HG03432 (cell line): Measurements from ENCODE around the gene C4BPA.

Source experiments
- ATAC-seq: cut with Tn5 transposase; IDR thresholded peaks from one replicate; pipeline ENCODE4 v1.9.1; 2021; ENCODE audit warnings: mild to moderate bottlenecking, moderate library complexity; ENCODE audit not compliant: unreplicated experiment

Gene C4BPA

DNA sequence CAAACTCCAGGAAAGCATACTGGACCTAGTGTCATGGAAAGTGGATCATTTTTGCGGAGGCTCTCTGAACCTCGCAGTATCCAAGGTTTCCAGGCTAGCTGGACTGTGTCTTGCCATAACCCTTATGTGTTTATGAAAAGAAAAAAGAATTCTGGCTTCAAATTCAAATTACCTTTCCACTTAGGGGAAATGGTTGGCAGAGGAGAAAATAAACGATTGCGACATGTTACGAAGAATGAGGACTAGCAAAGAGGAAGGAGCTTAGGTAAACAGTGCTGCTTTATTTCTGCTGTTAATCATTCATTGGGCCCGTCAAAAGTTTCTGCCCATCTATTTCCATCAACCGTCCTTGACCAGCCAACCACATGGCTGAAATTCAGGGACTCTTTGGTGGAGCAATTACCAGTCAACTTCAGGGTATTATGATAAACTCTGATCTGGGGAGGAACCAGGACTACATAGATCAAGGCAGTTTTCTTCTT lies at the start of gene C4BPA:
Gene C4BPA (plus strand): TSS at position 342 of the 482 bp plus-strand sequence. CDS start 8,793 bp downstream, outside the sequence.
- ATAC-seq, result no peak

- no peak for ATAC-seq
These were observed 49.5 kb upstream of the C4BPA start for GRCh38 chr1:207054491-207054890.

DNA sequence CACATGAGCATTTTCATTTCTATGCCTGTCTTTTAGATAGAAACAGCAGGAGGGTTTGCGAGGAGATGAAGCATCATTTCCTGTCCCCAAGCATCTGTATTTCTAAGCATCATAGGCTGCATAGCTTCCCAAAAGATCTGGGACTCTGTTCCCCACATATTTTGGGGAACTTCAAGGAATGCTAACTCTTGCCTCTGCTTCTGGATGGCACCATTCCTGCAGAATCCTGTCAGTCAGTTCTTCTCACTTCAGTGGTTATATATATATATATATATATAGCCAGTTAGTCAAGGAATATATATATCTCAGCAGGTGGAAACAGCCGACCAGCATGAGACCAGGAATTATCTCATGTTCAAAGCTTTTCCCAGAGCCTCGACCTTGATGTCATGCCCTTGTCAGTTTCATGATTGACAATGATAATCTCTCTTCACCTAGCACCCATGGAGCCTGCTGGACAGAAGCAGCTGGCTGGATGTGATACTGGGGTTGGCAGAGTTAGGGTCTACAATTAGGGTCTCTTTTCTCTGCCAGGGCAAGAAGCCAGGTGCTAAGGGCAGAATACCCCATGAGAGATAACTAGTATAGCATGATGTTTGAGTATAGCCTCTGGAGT lies 48.5 kb upstream of the C4BPA start:
- ATAC-seq, result no peak

DNA sequence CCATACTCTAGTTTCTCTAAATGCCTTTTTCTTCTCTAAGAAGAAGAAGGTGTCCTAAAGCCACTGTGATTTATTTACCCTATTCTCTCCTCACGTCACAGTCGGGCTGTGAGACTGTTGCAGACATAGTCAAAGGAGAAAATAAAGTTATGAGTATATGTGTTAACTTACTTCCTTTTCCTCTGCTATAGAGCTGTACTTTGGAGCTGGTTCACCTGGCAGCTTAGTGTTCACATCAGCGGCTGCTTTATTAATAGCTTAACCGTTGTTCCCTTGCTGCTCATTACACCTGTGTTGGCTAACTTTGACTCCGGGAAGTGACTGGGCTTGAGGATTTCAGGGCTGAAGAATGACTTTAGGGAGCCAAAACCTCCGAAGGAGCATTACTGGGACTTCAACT lies 47.4 kb upstream of the C4BPA start:
- no peak for ATAC-seq

DNA sequence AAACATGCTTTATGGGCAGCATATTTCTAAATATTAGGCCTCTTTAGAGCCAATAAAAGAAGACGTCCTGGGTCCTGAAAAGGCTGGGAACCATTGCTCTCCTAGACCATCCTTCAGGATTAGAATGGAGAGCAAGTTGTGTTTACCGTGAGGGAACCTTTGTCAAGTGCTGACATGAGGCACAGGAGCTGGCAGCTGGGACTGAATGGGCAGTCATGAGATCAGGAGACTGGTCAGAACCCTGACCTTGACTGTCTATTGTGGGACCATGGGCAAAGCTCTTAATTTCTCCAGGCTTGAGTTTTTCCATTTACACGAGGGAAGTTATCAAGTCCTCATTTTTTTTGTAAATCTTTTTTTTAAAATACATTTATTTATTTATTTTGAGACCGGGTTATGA lies 45.8 kb upstream of the C4BPA start:
- ATAC-seq, result no peak

DNA sequence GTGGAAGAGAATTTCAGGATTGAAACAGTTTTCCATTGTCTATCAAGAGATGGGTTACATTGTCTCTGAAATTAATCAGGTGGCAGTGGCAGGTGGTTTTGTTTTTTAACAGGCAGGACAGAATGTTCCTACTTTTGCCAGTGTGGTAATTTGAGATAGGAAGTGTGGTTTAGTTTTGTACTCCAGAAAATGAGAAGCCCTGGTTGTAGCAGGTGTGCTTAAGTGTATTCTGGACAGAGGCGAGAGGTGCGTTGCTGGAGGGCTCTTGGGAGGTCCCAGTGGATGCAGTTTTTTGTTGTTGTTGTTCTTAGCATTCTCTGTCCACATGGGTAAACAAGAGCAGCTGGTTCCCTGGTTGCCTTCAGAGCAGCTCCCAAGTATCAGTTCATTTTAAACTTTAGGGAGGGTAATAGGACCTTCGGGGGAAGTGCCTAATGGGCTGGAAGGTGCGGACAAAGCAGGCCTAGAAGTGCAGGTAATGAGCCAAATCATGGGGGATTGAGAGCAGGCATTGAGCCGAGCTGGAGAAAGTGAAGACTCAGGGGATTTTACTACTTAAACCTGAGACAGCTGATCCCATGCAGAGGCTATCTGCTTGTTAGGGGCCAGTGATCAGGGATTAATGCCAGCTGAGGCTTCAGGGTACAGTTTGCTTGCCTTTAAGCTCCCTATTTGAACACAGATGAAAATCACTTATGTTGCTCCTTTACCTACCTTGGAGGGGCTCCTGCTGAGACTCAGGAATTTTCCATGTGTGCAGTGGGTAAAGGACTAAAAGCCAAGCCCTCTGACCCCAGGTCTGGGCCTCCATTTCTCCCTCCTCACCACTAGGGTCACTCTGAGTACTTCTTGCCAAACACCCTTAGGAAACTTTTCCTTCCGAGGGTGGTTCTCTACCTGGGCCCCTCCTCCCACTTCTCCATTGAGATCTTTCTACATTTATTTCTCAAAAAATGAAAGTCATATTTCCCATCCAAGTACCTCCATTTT lies 44.9 kb upstream of the C4BPA start:
- no peak for ATAC-seq

DNA sequence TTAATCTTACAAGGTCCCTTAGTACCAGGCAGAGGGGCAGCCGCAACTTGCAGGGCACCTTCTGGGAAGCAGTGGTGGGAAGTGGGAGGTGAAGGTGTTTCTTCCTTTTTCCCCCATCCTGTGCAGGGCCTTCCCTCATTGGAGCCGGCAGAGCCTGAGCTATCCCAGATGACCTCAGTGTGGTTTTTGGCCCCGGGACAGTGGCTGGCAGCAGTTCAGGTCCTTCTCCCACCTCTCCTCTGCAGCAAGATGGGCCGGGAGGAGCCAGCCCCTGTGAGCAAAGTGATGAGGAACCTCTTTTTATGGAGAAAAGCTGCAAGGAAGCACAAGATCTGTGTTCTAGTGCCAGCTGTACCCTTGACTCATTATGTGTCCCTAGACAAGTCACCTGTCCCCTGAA lies 44.2 kb upstream of the C4BPA start:
- ATAC-seq, result no peak

DNA sequence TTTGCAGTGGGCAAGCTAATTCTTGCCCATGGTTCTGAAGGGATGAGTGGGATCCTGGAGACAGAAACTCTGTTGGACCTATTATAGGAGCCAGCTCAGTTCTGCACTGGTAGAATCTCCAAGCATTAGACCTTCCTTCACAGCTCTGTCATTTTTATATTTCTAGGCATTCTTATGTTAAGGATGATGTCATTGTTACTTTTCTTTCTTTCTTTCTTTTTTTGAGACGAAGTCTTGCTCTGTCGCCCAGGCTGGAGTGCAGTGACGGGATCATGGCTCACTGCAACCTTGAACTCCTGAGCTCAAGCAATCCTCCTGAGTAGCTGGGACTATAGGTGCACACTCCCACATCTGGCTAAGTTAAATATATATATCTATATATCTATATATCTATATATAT lies 43.4 kb upstream of the C4BPA start:
- ATAC-seq, result no peak

- no peak for ATAC-seq
These were observed 42.0 kb upstream of the C4BPA start for GRCh38 chr1:207062058-207062457.

GRCh38 chr1:207063014-207063413 lies 41.0 kb upstream of the C4BPA start:
- ATAC-seq, result no peak

DNA sequence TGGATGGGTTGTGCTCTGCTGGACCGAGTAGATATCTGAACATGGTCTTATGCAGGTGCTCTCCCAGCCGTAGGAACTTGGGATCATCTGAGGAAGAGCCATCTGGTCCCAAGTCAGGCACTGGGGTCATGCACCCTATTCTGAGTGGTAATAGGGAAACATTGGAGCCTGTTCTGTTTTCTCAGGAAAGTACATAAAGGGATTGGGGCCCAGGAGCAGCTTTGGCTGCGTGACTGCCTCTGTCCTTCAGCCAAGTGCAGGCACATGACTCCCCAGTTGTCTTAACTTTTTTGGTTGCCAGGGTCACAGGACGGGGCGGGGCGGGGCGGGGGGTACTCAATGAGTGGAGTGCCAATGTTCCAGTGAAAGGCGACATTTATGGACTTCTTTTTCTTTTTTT lies 39.5 kb upstream of the C4BPA start:
- ATAC-seq, result no peak

DNA sequence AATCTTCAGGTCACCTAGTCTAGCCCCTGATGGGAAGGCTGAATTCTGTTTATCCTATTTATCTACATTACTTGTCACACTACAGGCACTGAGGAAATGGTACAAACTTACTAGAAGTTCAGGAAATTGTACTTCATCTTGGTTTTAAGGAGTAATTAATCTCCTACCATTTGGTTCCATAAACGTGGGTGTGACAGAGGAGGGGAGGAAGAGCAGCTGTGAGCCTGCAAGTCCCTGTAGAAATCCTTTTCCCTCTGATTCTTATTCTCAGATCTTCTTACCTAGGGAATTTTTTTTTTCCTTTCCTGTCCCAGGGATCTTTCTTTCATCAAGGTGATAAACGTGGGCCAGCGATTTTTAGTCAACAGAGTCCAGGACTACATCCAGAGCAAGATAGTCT lies 36.8 kb upstream of the C4BPA start:
- ATAC-seq, result no peak

DNA sequence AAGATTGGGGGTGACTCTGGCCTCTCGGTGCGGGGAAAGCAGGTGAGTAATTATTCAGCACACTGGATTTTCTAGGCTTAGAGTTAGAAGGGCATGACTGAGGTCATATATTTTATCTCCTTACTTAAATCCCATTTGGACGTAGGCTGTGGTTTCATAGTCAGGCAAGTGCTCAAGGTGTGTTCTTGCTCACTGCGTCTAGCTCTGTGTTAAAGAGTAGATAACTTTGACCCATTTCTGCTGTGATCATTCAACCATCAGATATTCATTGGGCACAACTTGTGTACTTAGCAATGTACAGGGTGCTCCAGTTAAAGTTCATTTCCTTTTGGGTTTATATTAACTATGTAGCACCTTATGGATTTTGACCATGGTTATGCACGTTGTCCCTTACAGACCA lies 36.4 kb upstream of the C4BPA start:
- ATAC-seq, result no peak

GRCh38 chr1:207069061-207069460 lies 35.0 kb upstream of the C4BPA start:
- ATAC-seq, result no peak

DNA sequence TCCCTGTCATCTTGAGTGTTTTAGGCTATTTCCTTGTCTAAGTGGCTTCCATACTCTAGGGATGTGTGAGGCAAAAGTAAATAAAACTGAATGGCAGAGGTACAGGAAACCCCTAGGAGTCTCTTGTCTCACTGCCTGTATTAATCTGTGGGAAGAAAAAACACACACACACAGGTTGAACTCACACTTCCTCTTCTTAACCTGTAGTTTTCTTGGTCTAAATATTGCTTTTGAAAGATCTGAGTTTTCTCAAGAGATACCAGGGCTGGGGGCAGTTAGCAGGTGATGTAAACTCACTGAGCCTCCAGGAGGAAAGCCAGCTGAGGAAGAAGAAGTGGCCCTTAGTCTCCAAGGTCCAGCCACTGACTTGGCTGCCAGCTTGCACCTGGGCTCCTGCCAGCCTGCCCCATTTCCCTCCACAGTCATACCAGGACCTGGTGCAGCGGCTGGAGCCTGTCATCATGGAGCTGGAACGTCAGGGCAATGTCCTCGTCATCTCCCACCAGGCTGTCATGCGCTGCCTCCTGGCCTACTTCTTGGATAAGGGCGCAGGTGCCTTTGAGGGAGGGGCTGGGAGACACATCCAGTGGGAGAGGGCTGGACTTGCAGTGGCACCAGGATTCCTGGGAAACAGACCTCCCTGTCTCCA lies 34.1 kb upstream of the C4BPA start:
- no peak for ATAC-seq

DNA sequence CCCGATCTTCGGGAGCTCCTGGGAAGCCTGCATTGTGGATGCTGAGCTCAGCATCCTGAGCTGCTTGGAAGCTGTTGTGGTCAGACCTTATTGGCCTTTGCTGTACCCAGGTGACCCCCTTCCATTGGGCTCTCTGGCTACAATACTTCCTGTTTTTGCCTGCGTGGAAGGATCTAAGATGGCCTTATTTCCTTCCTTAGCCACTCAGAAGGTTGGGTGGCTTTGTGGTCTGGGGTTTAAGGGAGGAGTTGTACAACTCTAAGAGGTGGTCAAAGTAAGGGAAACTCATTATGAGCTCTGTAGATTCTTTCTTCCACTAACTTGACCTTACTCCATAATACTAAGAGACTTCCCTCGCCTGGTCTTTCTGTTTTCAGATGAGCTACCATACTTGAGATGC lies 33.2 kb upstream of the C4BPA start:
- no peak for ATAC-seq

GRCh38 chr1:207071426-207071825 lies 32.6 kb upstream of the C4BPA start:
- ATAC-seq, result no peak

- ATAC-seq, result no peak
These were observed 31.8 kb upstream of the C4BPA start for GRCh38 chr1:207072233-207072632.

DNA sequence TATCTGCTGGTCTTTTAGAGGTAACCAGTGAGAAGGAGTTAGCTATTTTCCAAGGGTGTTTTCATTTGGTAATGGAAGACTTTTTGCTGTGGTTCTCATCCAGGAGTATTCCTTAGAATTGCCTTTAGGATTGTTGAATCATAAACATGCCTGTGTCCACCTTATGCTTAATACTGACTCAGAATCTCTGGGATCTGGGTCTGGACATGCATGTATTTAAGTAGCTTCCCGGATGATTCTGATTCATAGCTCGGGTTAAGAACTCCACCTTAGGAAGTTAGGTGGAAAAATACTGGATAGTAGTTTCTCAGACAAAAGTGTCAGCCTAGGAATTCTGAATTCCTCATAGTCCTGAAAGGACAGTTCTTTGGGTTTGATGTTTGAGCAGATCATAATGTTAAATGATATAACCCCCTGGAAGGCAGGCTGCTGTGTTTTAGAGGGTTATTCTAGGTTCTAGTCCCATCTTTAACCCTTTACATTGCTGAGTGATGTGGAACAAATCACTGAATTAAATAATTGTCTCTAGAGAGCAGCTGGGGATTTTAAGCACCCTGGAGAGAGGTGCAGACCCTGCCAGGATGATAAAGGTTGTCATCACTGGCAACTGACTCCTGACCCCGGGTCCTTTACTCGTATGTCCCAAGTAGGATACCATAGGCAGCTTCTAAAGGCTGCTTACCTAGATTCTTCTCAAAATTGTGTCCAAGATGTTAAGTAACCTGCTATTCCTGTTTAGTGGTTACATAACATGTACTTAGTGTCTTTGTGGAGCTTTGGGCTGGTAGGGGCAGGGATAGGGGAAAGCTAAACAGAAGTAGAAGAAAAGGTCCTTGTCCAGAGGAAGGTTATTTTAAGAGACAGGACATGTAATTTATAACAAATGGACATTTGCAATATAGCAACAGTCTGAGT lies 29.9 kb upstream of the C4BPA start:
- ATAC-seq, result no peak

- no peak for ATAC-seq
These were observed 27.7 kb upstream of the C4BPA start for GRCh38 chr1:207076181-207076955.
